Inflammatory macrophage treated with lipopolysaccharide for 1 hour (primary cell): ENCODE results near the gene GGN.
"Not testable (repeated sequence)": the region's sequence is repeated elsewhere in the genome, so short reads cannot be mapped to it uniquely, and the experiment has no call there.

Source experiments
- DNase-seq, 2 donors: peaks; one replicate each; pipeline ENCODE4 v3.0.0-alpha.2; 2020 to 2022

The GGN gene

DNA sequence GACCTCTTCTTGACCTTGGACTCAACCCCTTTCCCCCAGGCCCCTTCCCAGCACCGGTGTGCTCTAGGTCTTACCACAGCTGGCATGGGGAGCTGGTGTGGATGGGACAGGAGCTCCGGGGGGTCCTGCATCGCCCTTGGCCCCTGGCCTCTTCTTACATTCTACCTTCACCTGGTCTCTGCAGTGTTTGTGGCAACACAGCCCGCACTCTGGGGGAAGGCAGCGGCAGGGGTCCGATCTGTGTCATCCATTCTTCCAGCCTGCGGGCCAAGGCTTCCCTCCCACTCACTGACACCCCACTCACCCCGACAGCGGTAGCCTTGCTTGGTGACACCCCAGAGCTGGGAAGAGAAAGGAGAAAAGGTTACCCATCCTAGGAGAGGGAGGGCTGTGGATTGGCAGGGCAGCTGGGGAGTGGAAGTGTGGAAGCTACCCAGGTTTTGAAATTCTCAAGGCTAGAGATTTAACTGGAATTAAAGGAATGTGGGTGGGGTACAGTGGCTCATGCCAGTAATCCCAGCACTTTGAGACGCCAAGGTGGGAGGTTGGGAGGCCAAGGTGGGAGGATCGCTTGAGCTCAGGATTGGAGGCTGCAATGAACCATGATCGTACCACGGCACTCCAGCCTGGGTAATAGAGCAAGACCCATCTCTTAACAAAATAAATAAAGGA is 23.3 kb upstream of the GGN start:
- no peak for DNase-seq

DNA sequence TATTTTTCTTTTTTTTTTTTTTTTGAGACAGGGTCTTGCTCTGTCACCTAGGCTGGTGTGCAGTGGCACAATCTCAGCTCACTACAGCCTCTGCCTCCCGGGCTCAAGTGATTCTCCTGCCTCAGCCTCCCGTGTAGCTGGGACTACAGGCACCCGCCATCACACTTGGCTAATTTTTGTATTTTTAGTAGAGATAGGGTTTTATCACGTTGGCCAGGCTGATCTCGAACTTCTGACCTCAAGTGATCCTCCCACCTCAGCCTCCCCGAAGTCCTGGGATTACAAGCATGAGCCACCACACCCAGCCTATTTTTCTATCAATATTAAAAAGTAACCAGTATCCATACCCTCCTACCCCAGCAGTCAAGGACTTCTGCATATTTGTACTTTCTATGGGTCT is 22.6 kb upstream of the GGN start:
- DNase-seq, result not testable (repeated sequence)

DNA sequence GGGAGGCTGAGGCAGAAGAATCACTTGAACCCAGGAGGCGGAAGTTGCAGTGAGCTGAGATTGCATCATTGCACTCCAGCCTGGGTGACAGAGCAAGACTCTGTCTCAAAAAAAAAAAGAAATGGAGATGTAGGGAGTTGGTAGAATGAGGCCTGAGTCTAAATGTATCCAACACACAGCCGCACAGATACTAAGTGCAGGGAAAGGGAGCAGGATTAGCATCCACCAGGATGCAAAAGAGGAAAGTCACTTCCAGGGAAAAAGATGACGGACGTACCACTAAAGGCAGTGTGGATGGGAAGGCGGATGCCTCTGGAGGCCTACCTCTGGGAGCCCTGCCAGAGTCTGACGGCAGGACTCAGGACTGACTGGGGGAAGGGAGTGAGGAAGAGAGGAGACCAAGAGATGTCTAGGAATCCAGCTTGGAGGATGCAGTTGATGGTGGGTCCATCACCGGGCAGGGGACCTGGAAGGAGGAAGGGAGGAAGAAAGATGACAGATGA is 21.8 kb upstream of the GGN start:
- no peak for DNase-seq

DNA sequence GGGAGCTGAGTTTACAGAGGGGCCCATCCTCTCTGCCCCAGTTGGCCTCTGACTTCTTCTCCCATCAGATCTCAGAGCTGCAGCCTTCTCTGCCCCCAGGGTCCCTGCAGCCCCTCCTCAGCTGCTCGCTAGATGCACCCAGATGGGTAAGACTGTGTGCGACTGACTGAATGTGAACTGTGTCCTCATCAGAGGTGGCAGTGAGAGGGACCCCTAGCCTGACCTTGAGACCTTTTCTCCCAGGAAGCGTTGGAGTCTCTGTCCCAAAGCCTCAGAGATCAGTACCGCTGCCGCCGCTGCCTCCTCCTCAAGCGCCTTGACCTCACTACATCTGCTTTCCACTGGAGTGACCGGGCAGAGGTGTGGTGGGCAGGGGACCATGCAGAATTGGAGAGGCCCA is 17.4 kb upstream of the GGN start:
- no peak for DNase-seq

DNA sequence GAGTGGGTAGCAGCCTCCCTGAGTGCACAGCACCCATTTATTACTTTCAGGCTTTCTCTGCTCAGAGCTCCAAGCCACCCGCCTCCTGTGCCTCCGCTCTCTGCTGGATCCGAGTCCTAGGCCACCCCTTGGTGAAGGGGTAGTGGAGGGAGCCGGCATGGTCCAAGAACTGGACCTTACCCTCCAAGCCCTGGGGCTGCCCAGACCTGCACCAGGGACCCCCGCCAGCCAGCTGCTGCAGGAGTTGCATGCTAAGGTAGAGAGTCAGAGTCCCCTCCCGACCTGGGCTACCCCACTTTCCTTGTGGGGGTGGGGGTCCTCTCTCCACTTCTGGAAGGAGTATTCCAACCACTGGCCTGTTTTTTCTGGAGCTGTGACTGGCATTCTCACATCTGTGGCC is 17.0 kb upstream of the GGN start:
- no peak for DNase-seq

DNA sequence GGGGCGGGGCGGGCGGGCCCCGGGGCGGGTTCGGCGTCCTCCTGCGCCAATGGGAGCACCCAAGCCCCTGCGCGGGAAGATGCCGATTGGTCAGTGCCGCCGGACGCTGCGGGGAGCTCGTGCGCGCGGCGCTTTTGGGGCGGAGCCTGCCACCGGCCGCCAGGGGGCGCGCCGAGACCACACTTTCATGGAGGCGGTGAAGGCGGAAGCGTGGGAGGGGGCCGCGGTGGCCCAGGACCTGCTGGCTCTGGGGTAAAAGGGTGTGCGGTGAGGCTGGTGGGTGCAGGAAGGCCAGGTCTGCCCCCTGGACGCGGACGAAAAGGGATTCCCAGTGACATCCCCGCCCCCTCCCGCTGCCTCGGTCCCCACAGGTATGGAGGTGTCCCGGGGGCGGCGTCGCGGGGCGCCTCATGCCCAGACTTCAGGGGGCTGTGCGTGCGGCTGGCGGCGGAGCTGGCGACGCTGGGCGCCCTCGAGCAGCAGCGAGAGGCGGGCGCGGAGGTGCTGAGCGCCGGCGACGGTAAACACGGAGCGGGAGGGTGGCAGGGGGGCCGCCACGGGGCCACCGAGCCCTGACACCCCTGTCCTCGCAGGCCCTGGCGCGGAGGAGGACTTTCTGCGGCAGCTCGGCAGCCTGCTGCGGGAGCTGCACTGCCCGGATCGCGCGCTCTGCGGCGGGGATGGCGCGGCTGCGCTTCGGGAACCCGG is 15.3 kb upstream of the GGN start, which contains the start of gene FAM98C:
TSS of gene FAM98C (plus strand) at position 127 of the 708 bp plus-strand sequence. CDS start at position 188, 61 bp downstream.
- DNase-seq, result peak; percentile 94 to 99

DNA sequence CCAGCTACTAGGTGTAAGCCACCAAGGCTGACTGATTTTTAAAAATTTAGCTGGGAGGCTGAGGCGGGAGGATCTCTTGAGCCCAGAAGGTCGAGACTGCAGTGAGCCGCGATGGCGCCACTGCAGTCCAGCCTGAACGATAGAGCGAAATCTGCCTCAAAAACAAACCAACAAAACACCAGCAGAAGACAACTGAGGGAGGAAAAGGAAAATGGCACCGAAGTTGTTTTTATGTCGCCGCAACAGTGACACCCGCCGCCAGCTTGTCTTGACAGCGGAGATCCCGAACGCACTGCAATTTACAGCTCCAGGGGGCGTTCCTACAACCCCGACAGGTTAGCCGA is 14.8 kb upstream of the GGN start:
- no peak for DNase-seq

DNA sequence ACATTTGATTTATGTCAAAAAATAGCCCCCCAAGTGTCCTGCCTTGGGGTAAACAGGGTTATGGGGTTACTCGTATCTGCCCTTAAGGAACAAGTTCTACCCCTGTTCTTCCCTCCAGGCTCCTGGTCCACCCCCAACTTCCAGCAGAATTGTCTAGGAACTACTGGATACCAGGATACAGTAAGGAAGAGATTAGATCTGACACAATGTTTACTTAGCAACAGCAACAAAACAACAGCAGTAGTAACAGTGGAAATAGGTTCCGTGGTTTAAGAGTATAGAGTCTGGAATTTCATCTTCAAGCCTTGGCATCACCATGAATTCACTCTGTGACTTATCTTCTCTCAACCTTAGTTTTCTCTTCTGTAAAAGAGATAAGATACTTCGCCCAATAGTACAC is 13.3 kb upstream of the GGN start:
- no peak for DNase-seq

DNA sequence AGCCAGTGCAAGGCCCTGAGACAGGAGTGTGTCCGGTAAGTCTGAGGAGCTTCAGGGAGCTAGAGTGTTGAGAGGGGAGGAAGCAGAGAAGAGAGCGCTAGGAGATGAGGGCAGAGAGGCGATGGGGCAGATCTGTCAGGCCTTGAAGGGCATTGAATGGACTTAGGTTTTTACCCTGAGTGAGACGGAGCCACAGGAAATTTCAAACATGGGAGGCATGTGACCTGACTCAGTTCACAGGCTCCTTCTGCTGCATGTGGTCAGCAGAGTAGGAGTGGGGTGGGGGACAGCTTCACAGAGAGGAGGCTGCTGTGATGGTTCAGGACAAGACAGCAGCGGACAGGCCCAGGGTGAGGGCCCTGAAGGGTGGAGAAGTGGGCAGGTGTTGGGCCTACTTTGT is 12.5 kb upstream of the GGN start:
- DNase-seq, result no peak

DNA sequence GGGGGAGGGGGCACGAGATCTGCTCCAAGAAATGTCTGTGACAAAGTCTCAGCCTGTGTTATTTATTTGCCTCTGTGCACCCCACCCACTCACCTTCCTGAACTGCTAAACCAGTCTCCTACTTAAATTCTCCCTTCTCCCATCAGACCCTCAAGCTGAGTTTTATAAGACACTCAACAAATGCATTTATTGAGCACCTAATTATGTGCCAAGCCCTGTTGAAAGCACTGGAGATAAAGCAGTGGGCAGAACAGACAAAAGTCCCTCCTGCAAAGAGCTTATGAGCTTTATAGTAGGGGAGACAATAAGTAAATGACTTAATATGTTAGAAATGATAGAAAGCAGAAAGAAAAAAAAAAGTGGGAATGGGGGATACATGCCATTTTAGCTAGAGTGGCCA is 11.7 kb upstream of the GGN start:
- DNase-seq, result no peak

DNA sequence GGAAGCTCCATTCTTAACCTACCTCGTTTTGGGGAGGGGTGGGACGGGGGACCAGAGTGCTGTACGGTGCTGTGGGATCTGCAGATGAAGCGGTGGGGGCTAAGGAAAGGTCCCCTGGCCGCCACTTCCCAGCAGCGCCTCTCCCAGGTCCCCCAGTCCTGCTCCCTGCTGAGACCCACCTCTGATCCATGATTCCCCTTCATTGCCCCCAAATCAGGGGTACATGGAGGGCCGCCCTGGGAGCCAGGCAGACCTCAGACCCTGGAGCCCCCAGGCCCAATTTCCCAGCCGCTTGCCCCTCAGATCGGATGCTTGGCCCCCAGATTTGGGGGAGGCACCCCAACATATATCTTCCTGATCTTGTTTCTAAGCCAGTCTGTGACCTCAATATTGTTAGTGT is 11.2 kb upstream of the GGN start:
- DNase-seq, result no peak

DNA sequence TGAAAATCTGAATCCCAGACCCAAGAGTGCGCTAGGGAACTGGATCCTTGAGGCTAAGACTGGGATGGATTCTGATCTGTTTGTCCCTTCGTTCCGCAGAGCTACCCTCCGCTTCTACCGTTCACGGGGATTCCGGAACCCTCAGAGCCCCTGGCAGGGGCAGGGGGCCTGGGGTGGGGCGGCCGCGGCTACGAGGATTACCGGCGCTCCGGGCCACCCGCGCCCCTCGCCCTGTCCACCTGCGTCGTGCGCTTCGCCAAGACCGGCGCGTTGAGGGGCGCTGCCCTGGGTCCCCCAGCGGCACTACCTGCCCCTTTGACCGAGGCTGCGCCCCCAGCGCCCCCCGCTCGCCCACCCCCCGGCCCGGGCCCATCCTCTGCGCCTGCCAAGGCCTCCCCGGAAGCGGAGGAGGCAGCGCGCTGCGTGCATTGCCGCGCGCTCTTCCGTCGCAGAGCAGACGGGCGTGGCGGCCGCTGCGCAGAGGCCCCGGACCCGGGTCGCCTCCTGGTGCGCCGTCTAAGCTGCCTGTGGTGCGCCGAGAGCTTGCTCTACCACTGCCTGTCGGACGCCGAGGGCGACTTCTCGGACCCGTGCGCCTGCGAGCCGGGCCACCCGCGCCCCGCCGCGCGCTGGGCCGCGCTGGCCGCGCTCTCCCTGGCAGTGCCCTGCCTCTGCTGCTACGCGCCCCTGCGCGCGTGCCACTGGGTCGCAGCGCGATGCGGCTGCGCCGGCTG is 7.7 kb upstream of the GGN start:
- DNase-seq, result no peak

DNA sequence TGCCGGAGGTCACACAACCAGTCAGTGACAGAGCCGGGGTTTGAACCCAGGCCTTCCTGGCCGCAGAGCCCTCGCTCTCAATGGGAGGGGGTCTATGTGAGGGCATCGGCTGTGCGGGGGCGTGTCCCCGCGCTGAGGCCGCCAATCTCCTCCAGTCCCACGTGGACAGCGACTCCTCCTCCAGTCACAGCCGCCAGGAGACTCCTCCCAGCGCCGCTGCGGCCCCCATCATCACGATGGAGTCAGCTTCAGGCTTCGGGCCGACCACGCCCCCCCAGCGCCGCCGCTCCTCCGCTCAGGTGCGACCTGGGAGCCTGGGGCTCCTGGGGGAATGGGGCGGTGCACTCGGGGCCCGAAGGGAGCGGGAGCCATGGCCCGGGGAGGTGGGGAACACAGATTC is 6.7 kb upstream of the GGN start:
- no peak for DNase-seq

DNA sequence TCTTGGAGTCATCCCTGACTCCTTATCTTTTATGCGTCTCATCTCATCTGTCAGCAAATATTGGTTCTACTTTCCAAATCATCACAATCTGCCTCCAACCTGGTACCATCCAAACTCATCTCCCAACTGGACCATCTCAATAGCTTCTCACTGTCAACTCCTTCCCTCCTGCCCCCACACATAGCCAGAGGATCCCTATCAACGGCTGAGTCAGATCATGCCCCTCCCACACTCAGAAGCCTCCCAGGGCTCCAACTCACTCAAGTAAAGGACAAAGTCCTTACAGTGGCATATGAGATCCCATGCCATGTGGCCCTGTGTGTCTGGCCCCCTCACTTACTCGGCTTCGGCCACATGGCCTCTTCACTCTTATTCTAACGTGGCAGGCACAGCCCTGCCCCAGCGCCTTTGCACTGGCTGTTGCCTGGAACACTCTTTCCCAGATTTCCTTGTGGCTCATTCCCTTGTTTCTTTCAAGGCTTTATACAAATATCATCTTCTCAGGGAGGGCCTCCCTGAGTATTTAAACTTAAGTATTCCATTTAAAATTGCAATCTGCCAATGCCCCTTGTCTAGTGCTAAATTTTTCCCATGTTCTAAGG is 5.0 kb upstream of the GGN start:
- peak; percentile 49 to 66 for DNase-seq

DNA sequence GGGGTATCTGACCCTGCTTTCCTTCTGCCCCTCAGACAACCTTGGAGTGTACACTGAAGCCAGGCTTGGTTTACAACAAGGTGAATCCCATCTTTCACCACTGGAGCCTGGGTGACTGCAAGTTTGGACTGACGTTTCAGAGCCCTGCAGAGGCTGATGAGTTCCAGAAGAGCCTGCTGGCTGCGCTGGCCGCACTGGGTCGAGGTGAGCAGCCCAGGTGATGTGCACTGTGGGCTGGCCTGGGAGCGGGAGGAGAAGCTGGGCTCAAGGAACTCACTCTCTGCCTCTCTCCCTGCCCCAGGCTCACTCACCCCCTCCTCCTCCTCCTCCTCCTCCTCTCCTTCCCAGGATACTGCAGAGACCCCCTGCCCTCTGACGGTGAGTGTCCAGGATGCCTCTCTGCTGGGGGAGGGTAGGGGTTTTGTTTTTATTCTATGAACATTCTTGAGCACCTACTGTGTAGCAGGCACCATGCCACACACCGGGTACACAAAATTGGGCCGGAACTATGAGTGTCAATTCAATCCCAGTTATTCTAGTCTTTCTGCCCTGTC is 4.2 kb upstream of the GGN start:
- DNase-seq, result no peak

DNA sequence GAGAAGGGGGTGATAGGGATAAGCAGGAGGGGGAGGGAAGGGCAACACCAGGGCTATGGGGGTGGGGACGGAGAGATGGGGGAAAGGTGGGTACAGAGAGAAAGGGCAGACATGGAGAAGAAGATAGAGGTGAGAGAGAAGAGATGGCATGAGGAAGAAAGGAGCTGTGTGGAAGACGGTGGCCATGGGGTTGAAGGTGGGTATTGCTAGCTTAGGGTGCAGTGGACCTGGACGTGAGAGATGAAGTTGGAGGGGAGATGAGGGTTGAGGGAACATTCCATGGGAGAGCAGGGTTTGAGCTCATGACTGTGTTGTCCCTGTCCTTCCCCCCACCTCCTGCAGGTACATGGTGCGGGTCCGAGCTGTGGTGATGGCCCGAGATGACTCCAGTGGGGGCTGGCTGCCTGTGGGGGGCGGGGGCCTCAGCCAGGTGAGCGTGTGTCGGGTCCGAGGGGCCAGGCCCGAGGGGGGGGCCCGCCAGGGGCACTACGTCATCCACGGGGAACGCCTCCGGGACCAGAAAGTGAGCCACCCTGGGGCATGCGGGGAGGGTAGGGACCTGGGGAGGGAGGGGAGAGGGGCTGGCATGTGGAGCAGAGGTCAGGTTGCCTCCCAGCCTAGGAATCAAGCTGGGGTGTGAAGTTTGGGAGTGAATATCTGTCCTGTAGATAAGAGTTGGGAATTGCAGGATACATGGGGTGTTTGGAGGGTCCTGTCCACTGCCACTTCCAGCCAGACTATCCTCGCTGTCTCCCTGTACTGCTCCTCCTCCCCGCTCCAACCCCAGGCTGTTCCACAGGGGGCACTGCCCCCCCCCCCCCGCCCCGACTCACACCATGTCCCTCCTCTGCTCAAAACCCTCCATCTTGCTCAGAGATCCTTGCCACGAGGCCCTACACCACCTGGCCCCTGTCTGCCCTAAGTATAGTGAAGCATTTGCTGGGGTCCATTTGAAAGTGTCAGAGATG is 2.4 kb upstream of the GGN start:
- DNase-seq, result no peak

DNA sequence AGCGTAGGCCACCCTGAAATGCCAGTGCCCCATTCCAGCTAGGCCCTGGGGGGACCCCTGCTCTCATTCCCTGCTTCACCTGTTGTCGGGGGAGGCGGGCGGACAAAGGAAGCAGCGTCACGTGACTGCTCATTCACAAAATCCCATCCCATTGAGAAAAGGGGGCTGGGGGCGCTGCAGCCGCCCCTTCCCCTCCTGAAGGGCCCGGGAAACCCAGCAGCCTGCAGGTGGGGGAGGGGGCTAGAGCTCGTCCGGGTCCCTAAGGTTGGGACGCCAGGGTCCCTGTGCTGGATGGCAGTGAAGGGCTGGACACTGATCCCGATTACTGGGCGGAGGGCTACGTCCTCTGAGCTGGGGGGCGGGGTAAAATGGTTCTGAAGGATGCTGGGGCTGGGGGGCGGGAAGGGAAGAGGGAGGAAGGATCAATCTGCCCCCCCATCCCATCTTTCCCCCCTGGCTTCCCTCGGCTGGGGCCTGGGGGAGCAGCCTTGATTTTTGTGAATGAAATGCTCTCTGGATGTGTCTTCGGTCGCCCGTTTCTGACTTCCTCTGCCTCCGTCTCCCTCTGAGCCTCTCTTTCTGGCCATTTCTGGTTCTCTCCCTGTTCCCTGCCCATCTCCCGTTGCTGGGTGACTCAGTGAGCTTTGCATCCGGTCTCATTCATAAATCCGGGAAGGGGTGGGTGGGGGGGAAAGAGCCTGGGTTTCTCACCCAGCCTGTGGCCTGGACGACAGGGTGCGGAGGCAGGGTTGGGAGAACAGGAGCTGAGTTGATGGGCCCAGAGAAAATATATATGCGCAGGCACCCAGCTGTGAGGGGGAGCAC is 1.5 kb upstream of the GGN start:
- DNase-seq, result peak; percentile 17 to 28

DNA sequence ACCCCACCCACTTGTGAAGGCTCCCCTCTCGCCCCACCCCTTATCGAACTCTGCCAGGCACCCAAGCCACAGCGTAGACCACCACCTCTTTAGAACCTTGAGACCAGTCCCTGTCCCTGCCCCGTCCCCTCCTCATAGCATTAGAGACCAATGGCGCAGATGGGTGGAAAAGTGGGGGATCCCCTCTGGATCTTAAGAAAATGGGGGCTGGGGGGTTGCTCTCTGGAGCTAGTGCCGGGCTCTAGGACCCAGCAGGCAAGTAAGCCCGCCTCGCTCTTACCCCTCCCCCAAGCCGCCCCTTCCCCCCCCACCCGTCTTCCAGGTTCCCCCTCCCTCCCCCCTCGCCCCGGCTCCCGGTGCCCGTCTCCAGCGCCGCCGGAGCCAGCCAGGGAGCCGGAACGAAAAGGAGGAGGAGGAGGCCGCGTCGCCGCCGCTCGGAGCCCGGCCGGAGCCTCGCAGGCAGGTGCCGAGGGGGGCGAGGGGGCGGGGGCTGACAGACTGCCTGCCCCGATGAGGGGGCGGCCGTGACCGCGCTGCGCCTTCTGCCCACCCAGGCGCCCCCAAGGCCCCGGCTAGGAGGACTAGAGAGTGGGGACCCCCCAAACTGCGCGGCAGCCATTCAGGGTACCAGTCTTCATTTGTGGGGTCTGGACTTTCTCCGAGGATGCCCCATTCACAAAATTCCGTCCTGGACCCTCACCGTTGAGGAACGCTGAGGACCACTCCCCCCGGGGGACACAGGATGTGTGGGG is 691 bp upstream of the GGN start, which contains the start of gene SPRED3:
TSS of gene SPRED3 (plus strand) at position 349 of the 752 bp plus-strand sequence. CDS start 1,606 bp downstream, outside the sequence.
- no peak for DNase-seq

DNA sequence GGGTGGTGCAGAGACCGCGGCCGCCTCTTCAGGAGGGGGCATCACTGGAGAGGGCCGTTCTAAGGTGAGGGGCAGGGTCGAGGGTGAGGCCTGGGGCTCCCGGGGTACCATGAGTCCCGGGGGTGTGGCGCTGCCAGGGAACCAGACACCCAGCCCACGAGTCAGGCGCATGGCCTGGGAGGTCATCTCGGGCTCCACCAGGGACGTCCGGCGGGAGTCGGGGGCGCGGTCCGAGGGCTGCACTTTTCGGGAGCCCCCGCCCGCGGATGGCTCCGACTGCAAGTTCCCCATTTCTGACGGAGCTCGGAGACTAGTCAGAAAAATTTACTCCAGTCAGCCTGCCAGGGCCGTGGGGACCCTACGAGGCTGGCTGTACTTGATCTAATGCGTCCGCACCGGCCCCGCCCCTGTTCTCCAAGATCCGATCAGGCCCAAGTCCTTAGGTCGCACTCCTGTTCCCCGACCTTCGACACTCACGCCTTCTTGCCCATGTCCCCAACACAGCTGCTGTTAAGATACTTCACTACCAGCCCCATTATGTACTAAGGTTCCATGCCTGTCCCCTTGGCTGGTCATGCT is 774 bp downstream of the GGN start:
- DNase-seq, result peak; percentile 49 to 72
